HepG2 (cell line): Measurements from ENCODE around the gene GFY. TPM values are rescaled to one million over a fixed set of nuclear protein-coding genes. Genes with fewer than 3 reads are reported as not detected.
A peak's percentile ranks its signal among the peaks of the same experiment; 100 is the strongest.

Source experiments
- ARNT ChIP-seq: fragments of 450-650 bp; IDR thresholded peaks from 2 replicates; pipeline ENCODE4 v1.6.1; 2017
- ATM ChIP-seq: fragments of 450-650 bp; IDR thresholded peaks from 2 replicates; pipeline ENCODE4 v1.7.1; 2017; ENCODE audit warnings: mild to moderate bottlenecking, borderline replicate concordance
- CREM ChIP-seq, 2 experiments: sonication (generic) in 1 of 2; formaldehyde crosslinking in 1 of 2; IDR thresholded peaks; 2 replicates each; pipeline versions ENCODE4 v1.4.0 to v1.6.1; 2016 to 2020; ENCODE audit warnings: antibody characterized with exemption in 1 of 2, mild to moderate bottlenecking in 1 of 2, missing genetic modification reagents in 1 of 2
- CSRNP1 ChIP-seq: sonication (generic); formaldehyde crosslinking; IDR thresholded peaks from 2 replicates; pipeline ENCODE4 v1.8.1; 2023; ENCODE audit warnings: mild to moderate bottlenecking, missing genetic modification reagents
- FOXP1 ChIP-seq, 2 experiments: fragments of 450-650 bp in 1 of 2; IDR thresholded peaks; 2 replicates each; pipeline ENCODE4 v1.6.1; 2017 to 2018; ENCODE audit warnings: antibody characterized with exemption in 1 of 2
- GATA4 ChIP-seq: sonication (generic); IDR thresholded peaks from 2 replicates; pipeline ENCODE4 v1.6.1; 2016; ENCODE audit warnings: antibody characterized with exemption, low read depth, borderline replicate concordance
- GPBP1L1 ChIP-seq: sonication (generic); formaldehyde crosslinking; IDR thresholded peaks from 2 replicates; pipeline ENCODE4 v1.5.0; 2020; ENCODE audit warnings: mild to moderate bottlenecking, missing genetic modification reagents
- GTF2F1 ChIP-seq: fragments of 150-350 bp; IDR thresholded peaks from 2 replicates; pipeline ENCODE4 v1.6.1; 2014; ENCODE audit warnings: low read length
- GTF3A ChIP-seq: sonication (generic); formaldehyde crosslinking; conservative IDR thresholded peaks from 2 replicates; pipeline ENCODE4 v1.4.0; 2020; ENCODE audit warnings: mild to moderate bottlenecking, missing genetic modification reagents
- KMT2B ChIP-seq: IDR thresholded peaks from 2 replicates; pipeline ENCODE4 v1.6.1; 2016; ENCODE audit warnings: missing genetic modification reagents, missing compliant biosample characterization
- MED13 ChIP-seq: sonication (generic); formaldehyde crosslinking; IDR thresholded peaks from 2 replicates; pipeline ENCODE4 v1.5.0; 2020; ENCODE audit warnings: missing genetic modification reagents
- MED8 ChIP-seq: sonication (generic); formaldehyde crosslinking; IDR thresholded peaks from 2 replicates; pipeline ENCODE4 v1.8.1; 2023; ENCODE audit warnings: mild to moderate bottlenecking, missing genetic modification reagents; ENCODE audit not compliant: insufficient replicate concordance
- MTF2 ChIP-seq: sonication (generic); formaldehyde crosslinking; IDR thresholded peaks from 2 replicates; pipeline ENCODE4 v1.5.0; 2020; ENCODE audit warnings: missing genetic modification reagents, borderline replicate concordance
- ONECUT2 ChIP-seq: sonication (generic); formaldehyde crosslinking; IDR thresholded peaks from 2 replicates; pipeline ENCODE4 v1.4.0; 2020; ENCODE audit warnings: missing genetic modification reagents
- RBM39 ChIP-seq: fragments of 200-400 bp; formaldehyde crosslinking; IDR thresholded peaks from one replicate; pipeline ENCODE4 v1.6.1; 2018; ENCODE audit warnings: antibody characterized with exemption, mild to moderate bottlenecking, low read depth, low read length; ENCODE audit not compliant: poor library complexity, severe bottlenecking
- SMAD1 ChIP-seq: sonication (generic); formaldehyde crosslinking; IDR thresholded peaks from 2 replicates; pipeline ENCODE4 v1.4.0; 2020; ENCODE audit warnings: missing genetic modification reagents, low read depth, mild to moderate bottlenecking, borderline replicate concordance
- ZBTB14 ChIP-seq: sonication (generic); formaldehyde crosslinking; IDR thresholded peaks from 2 replicates; pipeline ENCODE4 v1.4.0; 2020; ENCODE audit warnings: missing genetic modification reagents
- ZKSCAN1 ChIP-seq: fragments of 150-350 bp; IDR thresholded peaks from 2 replicates; pipeline ENCODE4 v1.6.1; 2014; ENCODE audit warnings: low read length
- ZNF234 ChIP-seq: sonication (generic); formaldehyde crosslinking; conservative IDR thresholded peaks from 2 replicates; pipeline ENCODE4 v1.5.1; 2020; ENCODE audit warnings: mild to moderate bottlenecking, missing genetic modification reagents
- ZNF256 ChIP-seq: sonication (generic); formaldehyde crosslinking; conservative IDR thresholded peaks from 2 replicates; pipeline ENCODE4 v1.4.0; 2020; ENCODE audit warnings: missing genetic modification reagents
- ZNF367 ChIP-seq: sonication (generic); formaldehyde crosslinking; IDR thresholded peaks from 2 replicates; pipeline ENCODE4 v1.4.0; 2020; ENCODE audit warnings: missing genetic modification reagents, borderline replicate concordance
- ZNF451 ChIP-seq: sonication (generic); formaldehyde crosslinking; IDR thresholded peaks from 2 replicates; pipeline ENCODE4 v1.5.0; 2020; ENCODE audit warnings: mild to moderate bottlenecking, missing genetic modification reagents
- ZNF709 ChIP-seq: sonication (generic); formaldehyde crosslinking; IDR thresholded peaks from 2 replicates; pipeline ENCODE4 v1.5.0; 2020; ENCODE audit warnings: mild to moderate bottlenecking, missing genetic modification reagents
- ZNF720 ChIP-seq: sonication (generic); formaldehyde crosslinking; IDR thresholded peaks from 2 replicates; pipeline ENCODE4 v1.4.0; 2020; ENCODE audit warnings: missing genetic modification reagents
- ZNF781 ChIP-seq: sonication (generic); formaldehyde crosslinking; IDR thresholded peaks from 2 replicates; pipeline ENCODE4 v1.5.1; 2020; ENCODE audit warnings: borderline replicate concordance, mild to moderate bottlenecking, missing genetic modification reagents; ENCODE audit errors: not compliant biosample characterization
- ZNF841 ChIP-seq: sonication (generic); formaldehyde crosslinking; IDR thresholded peaks from 2 replicates; pipeline ENCODE4 v1.8.1; 2023; ENCODE audit warnings: missing genetic modification reagents, borderline replicate concordance
- ZSCAN20 ChIP-seq: sonication (generic); formaldehyde crosslinking; IDR thresholded peaks from 2 replicates; pipeline ENCODE4 v1.4.0; 2020; ENCODE audit warnings: missing genetic modification reagents, mild to moderate bottlenecking, borderline replicate concordance
- ZSCAN21 ChIP-seq: sonication (generic); formaldehyde crosslinking; IDR thresholded peaks from 2 replicates; pipeline ENCODE4 v1.8.0; 2022; ENCODE audit warnings: mild to moderate bottlenecking, missing genetic modification reagents, moderate library complexity, borderline replicate concordance
- polyA plus RNA-seq, 8 experiments: library from polyadenylated mRNA; depleted of rRNA in 3 of 8; stranded (reverse) in 7 of 8; unstranded in 1 of 8; fragments of >200 nt; fragmentation: Illumina TruSeq in 4 of 8; extraction: Trizol in 4 of 8; gene quantifications; 2 replicates each; pipeline versions ENCODE4 v1.2.1 to v1.2.3, GENCODE V29; 2011 to 2016; ENCODE audit warnings: low read depth in 4 of 8, missing spikeins in 1 of 8, mixed read lengths in 1 of 8; ENCODE audit not compliant: insufficient read depth in 1 of 8
- total RNA-seq, 5 experiments: library from RNA; depleted of rRNA; stranded (reverse); fragments of >200 nt; fragmentation: Illumina TruSeq; extraction: Trizol; gene quantifications; 2 replicates each; pipeline ENCODE4 v1.2.3, GENCODE V29; 2016; ENCODE audit warnings: low read depth in 1 of 5

Gene GFY
- total and polyA plus RNA-seq, 2 of the 13 experiments (the other 11 are each of a cell fraction or from before 2014, with no cell fraction given), result not detected

- TF ChIP-seq ZNF709 (CRISPR knock-in tag) (no peak), GATA4 (no peak), ZNF367 (no peak), ZSCAN20 (CRISPR knock-in tag) (no peak), MED8 (no peak), MED13 (peak; percentile 34; the same call in 1 of the 2 replicates), GTF3A (CRISPR knock-in tag) (no peak), ZNF781 (CRISPR knock-in tag) (no peak), ONECUT2 (CRISPR knock-in tag) (no peak), GPBP1L1 (CRISPR knock-in tag) (no peak), CSRNP1 (CRISPR knock-in tag) (peak; percentile 54; the same call in 1 of the 2 replicates), CREM (IDR thresholded peaks at IDR 0.05) (peak; percentile 92), CREM (CRISPR knock-in tag; IDR thresholded peaks at IDR 0.05) (no peak), MTF2 (CRISPR knock-in tag) (no peak), FOXP1 (IDR thresholded peaks at IDR 0.05) (no peak), FOXP1 (CRISPR knock-in tag; IDR thresholded peaks at IDR 0.05) (no peak), ZNF256 (CRISPR knock-in tag) (no peak), ZNF234 (CRISPR knock-in tag) (no peak), KMT2B (CRISPR knock-in tag) (0 out of 2 replicates have a peak, but pooled peaks have one; percentile 25), SMAD1 (CRISPR knock-in tag) (0 out of 2 replicates have a peak, but pooled peaks have one; percentile 33), ZNF720 (CRISPR knock-in tag) (0 out of 2 replicates have a peak, but pooled peaks have one; percentile 3), ZBTB14 (no peak; the same call in 1 of the 2 replicates), ATM (no peak), GTF2F1 (no peak), ZNF451 (CRISPR knock-in tag) (no peak), ZSCAN21 (CRISPR knock-in tag) (no peak; the same call in 1 of the 2 replicates), ZKSCAN1 (no peak), RBM39 (no peak), ARNT (no peak), ZNF841 (CRISPR knock-in tag) (no peak)
These were observed 18.3 kb downstream of the GFY start (continued) for GRCh38 chr19:49443366-49444099.
